Spleen (tissue), 11 donors: Measurements from ENCODE around the gene NOTCH3. TPM values are rescaled to one million over a fixed set of nuclear protein-coding genes. Genes with fewer than 3 reads are reported as not detected.

ENCODE experiments used
- DNase-seq: peaks from one replicate; pipeline ENCODE4 v3.0.0-alpha.2; 2020
- H3K27ac ChIP-seq, 8 donors: fragments of 200-600 bp; sonication (generic) in 7 of 8; 1 replicate in 4 of 8; 2 replicates in 4 of 8; pipeline versions ENCODE4 v1.5.0 to v1.8.0; 2016 to 2021; ENCODE audit warnings: inconsistent platforms in 4 of 8, mild to moderate bottlenecking in 4 of 8, moderate library complexity in 1 of 8
- H3K27me3 ChIP-seq, 7 donors: fragments of 200-600 bp; sonication (generic) in 6 of 7; replicated peaks in 1 of 7; 1 replicate in 4 of 7; 2 replicates in 3 of 7; pipeline versions ENCODE4 v1.5.0 to v1.8.0; 2016 to 2021; ENCODE audit warnings: inconsistent platforms in 3 of 7, mild to moderate bottlenecking in 1 of 7
- H3K36me3 ChIP-seq, 6 donors: fragments of 200-600 bp; sonication (generic) in 5 of 6; 1 replicate in 4 of 6; 2 replicates in 2 of 6; pipeline versions ENCODE4 v1.5.0 to v1.8.0; 2016 to 2021; ENCODE audit warnings: inconsistent platforms in 2 of 6
- H3K4me1 ChIP-seq, 6 donors: fragments of 200-600 bp; sonication (generic) in 5 of 6; 1 replicate in 3 of 6; 2 replicates in 3 of 6; pipeline versions ENCODE4 v1.5.0 to v1.8.0; 2016 to 2021; ENCODE audit warnings: inconsistent platforms in 3 of 6
- H3K4me3 ChIP-seq, 8 donors: fragments of 200-600 bp; sonication (generic) in 7 of 8; 1 replicate in 4 of 8; 2 replicates in 4 of 8; pipeline versions ENCODE4 v1.5.0 to v1.8.0; 2016 to 2021; ENCODE audit warnings: inconsistent platforms in 4 of 8, mild to moderate bottlenecking in 4 of 8, moderate library complexity in 2 of 8
- H3K9me3 ChIP-seq, 8 donors: fragments of 200-600 bp; sonication (generic) in 7 of 8; 1 replicate in 4 of 8; 2 replicates in 4 of 8; pipeline versions ENCODE4 v1.5.0 to v1.8.0; 2016 to 2021; ENCODE audit warnings: inconsistent platforms in 4 of 8
- CTCF ChIP-seq, 11 experiments: fragments of 200-600 bp in 7 of 11; fragments of 450-650 bp in 4 of 11; sonication (generic) in 4 of 11; IDR thresholded peaks in 8 of 11; conservative IDR thresholded peaks in 3 of 11; 1 replicate in 7 of 11; 2 replicates in 4 of 11; pipeline versions ENCODE4 v1.4.0 to v1.8.0; 2016 to 2021; ENCODE audit warnings: antibody characterized with exemption in 11 of 11, inconsistent platforms in 4 of 11, mild to moderate bottlenecking in 1 of 11
- POLR2A ChIP-seq, 3 donors: fragments of 450-650 bp; IDR thresholded peaks; one replicate each; pipeline ENCODE4 v1.5.1; 2017; ENCODE audit warnings: antibody characterized with exemption in 3 of 3, mild to moderate bottlenecking in 1 of 3
- POLR2AphosphoS5 ChIP-seq, 3 donors: sonication (generic); formaldehyde crosslinking; IDR thresholded peaks; one replicate each; pipeline ENCODE4 v1.5.1; 2017; ENCODE audit warnings: antibody characterized with exemption in 3 of 3
- WGBS, 5 donors: extraction: QIAGEN DNeasy Blood & Tissue Kit in 3 of 5; methylation state at CpG; one replicate each; pipeline versions ENCODE4 v1.1.5 to v1.1.7; 2013 to 2018; 5-methylcytosine and 5-hydroxymethylcytosine counted together
- intact Hi-C: fragments of 100-400 bp; cut with DNase I; formaldehyde crosslinking; loops from one replicate; pipeline ENCODE4 v1.15.0; 2023; ENCODE audit warnings: low total_unique reads
- polyA plus RNA-seq, 3 donors: library from polyadenylated mRNA; stranded (reverse); fragments of 200-250 nt; gene quantifications; one replicate each; pipeline ENCODE4 v1.2.1, GENCODE V29; 2013
- total RNA-seq, 7 donors: library from RNA; depleted of rRNA in 3 of 7; stranded (reverse); fragments of >200 nt in 3 of 7; fragmentation: NEBNext Ultra II Directional in 4 of 7; extraction: Animal tissue kit (Norgen Biotek cat#: 25700) in 4 of 7; gene quantifications; one replicate each; pipeline versions ENCODE4 v1.1.0 to v1.2.1, GENCODE V29; 2016 to 2021
- donor health status: healthy with polysubstance abuse.
- donor health status: DM: no; HTN: no; CAD: no; lungs with moderate emphysema.
- donor health status: DM: no; HTN: no; CAD: no.
- donor health status: Bipolar disorder and iron deficiency.
- donor health status: healthy.
- donor health status: DM: no; HTN: no; CAD: no.
- donor health status: DM: yes; HTN: yes; CAD: no.

NOTCH3 gene
- total and polyA plus RNA-seq, 10 donors: 1.4 to 94.9 (median 58.2) TPM

- Histone ChIP-seq H3K4me3 (no peak overlapping the region), H3K4me1 (no peaks in the 10 kb centered on the region), H3K9me3 (peaks cover 0 to 20% (median 15%) of the 10 kb centered on the region in 8 donors), H3K27ac (no peak overlapping the region), H3K27me3 (peaks cover 0 to 28% (median 0%) of the 10 kb centered on the region in 7 donors), H3K36me3 (no peaks in the 10 kb centered on the region)
- TF ChIP-seq POLR2A (IDR thresholded peaks at IDR 0.05): no peak
- TF ChIP-seq CTCF (IDR thresholded peaks at IDR 0.05 in 8 of 11, conservative IDR thresholded peaks at IDR 0.05 in 3 of 11): no peak
- TF ChIP-seq POLR2AphosphoS5 (IDR thresholded peaks at IDR 0.05): no peak
- 83 to 95% (median 89%) methylated on average over 5 of the region's 5 CpGs for WGBS, 5 donors
- intact Hi-C loops: loop anchor here (10.0 kb wide), 1 partner anchor 268 kb away; no protein-coding TSS in a partner anchor
- DNase-seq: no peak
These were observed 58.5 kb downstream of the NOTCH3 start for GRCh38 chr19:15142313-15142712.

GRCh38 chr19:15141143-15141542, 59.7 kb downstream of the NOTCH3 start:
- H3K4me3 ChIP-seq: no peak overlapping the region

GRCh38 chr19:15138427-15138826, 62.4 kb downstream of the NOTCH3 start:
- no peak for TF ChIP-seq POLR2AphosphoS5 (IDR thresholded peaks at IDR 0.05)
- no peak for TF ChIP-seq POLR2A (IDR thresholded peaks at IDR 0.05)
- no peak for TF ChIP-seq CTCF (IDR thresholded peaks at IDR 0.05 in 8 of 11, conservative IDR thresholded peaks at IDR 0.05 in 3 of 11)
- Histone ChIP-seq H3K27ac (no peak overlapping the region), H3K4me3 (no peak overlapping the region), H3K36me3 (no peaks in the 10 kb centered on the region), H3K9me3 (peaks cover 0 to 20% (median 15%) of the 10 kb centered on the region in 8 donors), H3K4me1 (no peaks in the 10 kb centered on the region), H3K27me3 (peaks cover 0 to 33% (median 0%) of the 10 kb centered on the region in 7 donors)
- intact Hi-C loops: no loop called here
- WGBS, 5 donors: 52 to 93% (median 87%) methylated on average over 1 of the region's 1 CpG
- DNase-seq: no peak

More at GRCh38 chr19:15141143-15141542, 59.7 kb downstream of the NOTCH3 start:
- DNase-seq: no peak
- H3K4me1 ChIP-seq: no peaks in the 10 kb centered on the region
- WGBS, 5 donors: 89 to 95% (median 95%) methylated on average over 25 of the region's 25 CpGs
- intact Hi-C loops: loop anchor here (10.0 kb wide), 1 partner anchor 266 kb away; no protein-coding TSS in a partner anchor
- H3K27me3 ChIP-seq: peaks cover 0 to 28% (median 0%) of the 10 kb centered on the region in 7 donors
- H3K27ac ChIP-seq: no peak overlapping the region
- peaks cover 0 to 20% (median 15%) of the 10 kb centered on the region in 8 donors for H3K9me3 ChIP-seq
- TF ChIP-seq POLR2A (IDR thresholded peaks at IDR 0.05) (no peak), CTCF (IDR thresholded peaks at IDR 0.05 in 8 of 11, conservative IDR thresholded peaks at IDR 0.05 in 3 of 11) (no peak), POLR2AphosphoS5 (IDR thresholded peaks at IDR 0.05) (no peak)
- H3K36me3 ChIP-seq: no peaks in the 10 kb centered on the region

GRCh38 chr19:15137777-15138176, 63.0 kb downstream of the NOTCH3 start:
- intact Hi-C loops: no loop called here
- Histone ChIP-seq H3K27ac (no peak overlapping the region), H3K4me1 (no peaks in the 10 kb centered on the region), H3K9me3 (peaks cover 0 to 20% (median 15%) of the 10 kb centered on the region in 8 donors), H3K36me3 (no peaks in the 10 kb centered on the region), H3K27me3 (peaks cover 0 to 33% (median 0%) of the 10 kb centered on the region in 7 donors), H3K4me3 (no peak overlapping the region)
- no peak for DNase-seq
- TF ChIP-seq POLR2AphosphoS5 (IDR thresholded peaks at IDR 0.05) (no peak), CTCF (IDR thresholded peaks at IDR 0.05 in 8 of 11, conservative IDR thresholded peaks at IDR 0.05 in 3 of 11) (no peak), POLR2A (IDR thresholded peaks at IDR 0.05) (no peak)
